Stomach (tissue), 4 donors: ENCODE data around the gene PTCD1.

Experiments used
- CTCF ChIP-seq, 7 experiments: fragments of 450-650 bp in 4 of 7; fragments of 200-600 bp in 3 of 7; sonication (generic) in 3 of 7; IDR thresholded peaks; one replicate each; pipeline ENCODE4 v1.5.1; 2016 to 2019; ENCODE audit warnings: antibody characterized with exemption in 7 of 7, control low read depth in 2 of 7, mild to moderate bottlenecking in 1 of 7
- POLR2A ChIP-seq, 4 donors: fragments of 450-650 bp; IDR thresholded peaks; one replicate each; pipeline ENCODE4 v1.6.1; 2016; ENCODE audit warnings: antibody characterized with exemption in 4 of 4, control low read depth in 2 of 4, mild to moderate bottlenecking in 1 of 4, moderate library complexity in 1 of 4

- TF ChIP-seq CTCF (IDR thresholded peaks at IDR 0.05): no peak
- no peak for TF ChIP-seq POLR2A (IDR thresholded peaks at IDR 0.05)
These were observed 19.3 kb upstream of the PTCD1 start for GRCh38 chr7:99457650-99458493.
